Stimulated activated CD4-positive, alpha-beta T cell treated with anti-CD3 and anti-CD28 coated beads, Interleukin-2, amount 100 ng/mL, for 4 hours (primary cell): ENCODE data around the gene AFTPH.
A peak's percentile ranks its signal among the peaks of the same experiment; 100 is the strongest.

ENCODE experiments used
- DNase-seq: peaks from one replicate; pipeline ENCODE4 v3.0.0-alpha.2; 2020; ENCODE audit warnings: low read depth

Gene AFTPH

GRCh38 chr2:64523666-64524603 is at the start of gene AFTPH:
TSS of gene AFTPH (plus strand) at chr2:64524328. CDS start at chr2:64551475, 27,147 bp downstream.
- DNase-seq = peak; percentile 100

- DNase-seq = no peak
Measured at GRCh38 chr2:64474636-64475035, 49.5 kb upstream of the AFTPH start.

- no peak for DNase-seq
Measured at GRCh38 chr2:64477037-64477436, 47.1 kb upstream of the AFTPH start.

- DNase-seq = no peak
Measured at GRCh38 chr2:64477979-64478378, 46.1 kb upstream of the AFTPH start.

GRCh38 chr2:64478502-64479230 is 45.5 kb upstream of the AFTPH start:
- DNase-seq = no peak

- no peak for DNase-seq
Measured at GRCh38 chr2:64479259-64480117, 44.6 kb upstream of the AFTPH start.

- DNase-seq = no peak
Measured at GRCh38 chr2:64481665-64482064, 42.5 kb upstream of the AFTPH start.

- no peak for DNase-seq
Measured at GRCh38 chr2:64482243-64482642, 41.9 kb upstream of the AFTPH start.

GRCh38 chr2:64482765-64483504 is 41.2 kb upstream of the AFTPH start:
- DNase-seq = no peak

- no peak for DNase-seq
Measured at GRCh38 chr2:64485331-64485730, 38.8 kb upstream of the AFTPH start.

- DNase-seq = no peak
Measured at GRCh38 chr2:64485961-64486360, 38.2 kb upstream of the AFTPH start.

GRCh38 chr2:64487256-64488049 is 36.7 kb upstream of the AFTPH start:
- DNase-seq = no peak

- DNase-seq = peak; percentile 70
Measured at GRCh38 chr2:64488050-64488974, 35.8 kb upstream of the AFTPH start.

GRCh38 chr2:64489081-64489751 is 34.9 kb upstream of the AFTPH start:
- no peak for DNase-seq

GRCh38 chr2:64491426-64491825 is 32.7 kb upstream of the AFTPH start:
- no peak for DNase-seq

- DNase-seq = no peak
Measured at GRCh38 chr2:64492272-64492671, 31.9 kb upstream of the AFTPH start.

GRCh38 chr2:64492821-64493220 is 31.3 kb upstream of the AFTPH start:
- no peak for DNase-seq

GRCh38 chr2:64493788-64494187 is 30.3 kb upstream of the AFTPH start:
- DNase-seq = no peak

- DNase-seq = no peak
Measured at GRCh38 chr2:64498438-64498837, 25.7 kb upstream of the AFTPH start.
